ENCODE results near the gene MAGI3.
"Not testable (repeated sequence)": the region's sequence is repeated elsewhere in the genome, so short reads cannot be mapped to it uniquely, and the experiment has no call there.

MAGI3 gene

DNA sequence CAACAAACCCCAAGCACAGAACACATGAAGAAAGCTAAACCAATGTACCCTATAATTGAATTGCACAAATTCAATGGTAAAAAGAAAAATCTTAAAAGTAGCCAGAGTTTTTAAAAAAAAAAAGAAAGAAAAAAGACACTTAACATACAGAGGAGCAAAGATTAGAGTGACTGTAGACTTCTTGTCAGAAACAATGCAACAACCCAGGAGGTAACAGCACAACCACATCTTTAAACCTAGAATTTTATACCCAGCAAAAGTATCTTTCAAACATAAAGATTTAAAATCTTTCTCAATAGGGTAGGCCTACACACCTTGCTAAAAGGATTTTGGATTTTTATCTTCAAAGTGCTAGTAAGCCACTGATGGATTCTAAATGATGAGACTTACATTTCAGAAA is 304.6 kb downstream of the MAGI3 start:
- DNase-seq (ENCODE audit: low read depth) = no peak

- no peak for DNase-seq (ENCODE audit: low read depth)
These were observed 311.1 kb downstream of the MAGI3 start for GRCh38 chr1:113701429-113701828.

DNA sequence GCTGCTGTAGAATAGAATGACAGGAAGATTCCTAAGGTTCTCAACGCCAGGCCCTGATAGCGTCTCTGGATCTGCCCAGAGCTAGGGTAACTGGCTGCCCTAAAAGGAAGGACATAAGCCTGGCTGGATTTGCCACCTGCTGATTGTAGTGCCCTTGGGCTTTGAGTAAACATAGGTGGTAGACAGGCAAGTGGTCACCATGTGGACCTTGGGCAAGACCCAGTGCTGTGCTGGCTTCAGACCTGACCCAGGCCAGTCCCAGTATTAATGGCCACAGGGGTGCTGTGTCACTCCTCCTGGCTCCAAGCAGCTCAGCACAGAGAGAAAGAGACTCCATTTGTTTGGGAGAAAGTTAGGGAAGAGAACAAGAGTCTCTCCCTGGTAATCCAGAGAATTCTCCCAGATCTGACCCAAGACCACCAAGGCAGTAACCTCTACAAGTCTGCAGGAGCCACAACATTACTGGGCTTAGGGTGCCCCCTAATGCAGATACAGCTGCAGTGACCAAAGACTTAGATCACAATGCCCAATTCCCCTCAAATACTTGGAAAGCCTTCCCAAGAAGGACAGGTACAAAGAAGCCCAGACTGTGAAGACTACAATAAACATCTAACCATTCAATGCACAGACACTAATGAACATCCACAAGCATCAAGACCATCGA is 324.4 kb downstream of the MAGI3 start:
- DNase-seq (ENCODE audit: low read depth) = no peak

- DNase-seq (ENCODE audit: low read depth) = not testable (repeated sequence)
These were observed 327.2 kb downstream of the MAGI3 start for GRCh38 chr1:113717506-113717905.

DNA sequence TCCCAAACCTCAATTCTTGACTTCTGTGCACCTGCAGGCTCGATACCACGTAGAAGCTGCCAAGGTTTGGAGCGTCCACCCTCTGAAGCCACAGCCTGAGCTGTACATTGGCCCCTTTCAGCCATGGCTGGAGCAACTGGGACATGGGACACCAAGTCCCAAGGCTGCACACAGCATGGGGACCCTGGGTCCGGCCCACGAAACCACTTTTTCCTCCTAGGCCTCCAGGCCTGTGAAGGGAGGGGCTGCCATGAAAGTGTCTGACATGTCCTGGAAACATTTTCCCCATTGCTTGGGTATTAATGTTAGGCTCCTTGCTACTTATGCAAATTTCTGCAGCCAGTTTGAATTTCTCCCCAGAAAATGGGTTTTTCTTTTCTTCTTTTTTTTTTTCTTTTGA is 328.3 kb downstream of the MAGI3 start:
- DNase-seq (ENCODE audit: low read depth) = not testable (repeated sequence)

DNA sequence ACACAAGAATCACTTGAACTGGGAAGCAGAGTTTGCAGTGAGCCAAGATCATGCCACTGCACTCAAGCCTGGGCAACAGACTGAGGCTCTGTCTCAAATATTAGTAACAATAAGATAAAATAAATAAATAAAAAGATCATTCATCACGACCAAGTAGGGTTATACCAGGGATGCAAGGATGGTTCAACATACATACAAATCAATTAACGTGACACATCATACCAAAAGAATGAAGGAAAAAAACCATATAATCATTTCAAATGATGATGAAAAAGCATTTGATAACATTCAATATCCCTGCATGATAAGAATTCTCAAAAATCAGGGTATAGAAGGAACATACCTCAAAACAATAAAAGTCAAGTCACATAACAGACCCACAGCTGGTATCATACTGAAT is 330.7 kb downstream of the MAGI3 start:
- no peak for DNase-seq (ENCODE audit: low read depth)

GRCh38 chr1:113732802-113733201 is 342.5 kb downstream of the MAGI3 start:
- no peak for DNase-seq (ENCODE audit: low read depth)

DNA sequence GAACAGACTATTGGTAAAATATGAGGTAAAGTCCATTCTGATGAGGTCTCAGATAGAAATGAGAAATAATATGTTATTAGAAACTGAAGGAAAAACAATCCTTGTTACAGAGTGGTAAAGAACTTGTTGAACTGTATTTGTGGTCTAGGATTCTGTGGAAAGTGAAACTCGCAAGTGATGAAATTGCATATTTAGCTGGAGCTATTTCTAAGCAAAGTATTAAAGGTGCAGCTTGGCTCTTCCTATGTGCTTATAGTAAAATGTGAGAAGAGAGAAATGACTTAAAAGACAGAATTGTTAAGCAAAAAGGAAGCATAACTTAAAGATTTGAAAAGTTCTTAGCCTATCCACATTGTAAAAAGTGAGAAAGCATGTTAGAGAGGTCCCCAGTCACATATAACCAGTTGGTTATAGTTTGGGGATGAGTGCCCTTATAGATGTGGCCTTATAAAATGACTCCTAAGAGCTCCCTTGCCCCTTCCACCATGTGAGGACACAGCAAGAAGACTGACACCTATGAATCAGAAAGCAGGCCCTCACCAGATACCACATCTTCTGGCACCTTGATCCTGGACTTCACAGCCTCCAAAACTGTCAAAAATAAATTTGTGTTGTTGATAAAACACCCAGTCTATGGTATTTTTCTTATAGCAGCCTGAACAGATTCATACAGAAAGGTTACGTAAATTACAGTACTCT is 344.2 kb downstream of the MAGI3 start:
- no peak for DNase-seq (ENCODE audit: low read depth)
